ENCODE results near the gene PACRG. TPM values are rescaled to one million over a fixed set of nuclear protein-coding genes. Genes with fewer than 3 reads are reported as not detected.

PACRG gene
- total and polyA plus RNA-seq, 2 of the 8 experiments (the other 6 are each of a cell fraction or from before 2014, with no cell fraction given): 0.44 to 0.54 TPM

DNA sequence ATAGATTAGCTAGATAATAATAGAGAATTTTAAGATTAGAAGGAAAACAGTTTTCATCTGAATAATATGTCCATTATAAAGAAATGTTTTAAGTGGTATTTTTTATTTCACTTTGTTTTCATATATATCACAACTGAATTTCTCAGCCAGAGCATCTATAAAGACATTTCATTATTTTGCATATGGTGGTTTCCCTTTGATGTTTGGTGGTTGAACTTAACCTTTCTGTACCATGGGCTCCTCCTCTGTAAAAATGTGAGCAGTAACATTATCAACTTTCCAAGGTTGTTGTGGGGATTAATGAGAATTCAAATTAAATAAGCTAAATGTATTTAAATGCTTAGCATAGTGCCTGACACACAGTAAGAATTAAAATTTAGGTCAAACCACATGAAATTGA, 567.0 kb downstream of the PACRG start (continued):
- TF ChIP-seq, protein P1, sequence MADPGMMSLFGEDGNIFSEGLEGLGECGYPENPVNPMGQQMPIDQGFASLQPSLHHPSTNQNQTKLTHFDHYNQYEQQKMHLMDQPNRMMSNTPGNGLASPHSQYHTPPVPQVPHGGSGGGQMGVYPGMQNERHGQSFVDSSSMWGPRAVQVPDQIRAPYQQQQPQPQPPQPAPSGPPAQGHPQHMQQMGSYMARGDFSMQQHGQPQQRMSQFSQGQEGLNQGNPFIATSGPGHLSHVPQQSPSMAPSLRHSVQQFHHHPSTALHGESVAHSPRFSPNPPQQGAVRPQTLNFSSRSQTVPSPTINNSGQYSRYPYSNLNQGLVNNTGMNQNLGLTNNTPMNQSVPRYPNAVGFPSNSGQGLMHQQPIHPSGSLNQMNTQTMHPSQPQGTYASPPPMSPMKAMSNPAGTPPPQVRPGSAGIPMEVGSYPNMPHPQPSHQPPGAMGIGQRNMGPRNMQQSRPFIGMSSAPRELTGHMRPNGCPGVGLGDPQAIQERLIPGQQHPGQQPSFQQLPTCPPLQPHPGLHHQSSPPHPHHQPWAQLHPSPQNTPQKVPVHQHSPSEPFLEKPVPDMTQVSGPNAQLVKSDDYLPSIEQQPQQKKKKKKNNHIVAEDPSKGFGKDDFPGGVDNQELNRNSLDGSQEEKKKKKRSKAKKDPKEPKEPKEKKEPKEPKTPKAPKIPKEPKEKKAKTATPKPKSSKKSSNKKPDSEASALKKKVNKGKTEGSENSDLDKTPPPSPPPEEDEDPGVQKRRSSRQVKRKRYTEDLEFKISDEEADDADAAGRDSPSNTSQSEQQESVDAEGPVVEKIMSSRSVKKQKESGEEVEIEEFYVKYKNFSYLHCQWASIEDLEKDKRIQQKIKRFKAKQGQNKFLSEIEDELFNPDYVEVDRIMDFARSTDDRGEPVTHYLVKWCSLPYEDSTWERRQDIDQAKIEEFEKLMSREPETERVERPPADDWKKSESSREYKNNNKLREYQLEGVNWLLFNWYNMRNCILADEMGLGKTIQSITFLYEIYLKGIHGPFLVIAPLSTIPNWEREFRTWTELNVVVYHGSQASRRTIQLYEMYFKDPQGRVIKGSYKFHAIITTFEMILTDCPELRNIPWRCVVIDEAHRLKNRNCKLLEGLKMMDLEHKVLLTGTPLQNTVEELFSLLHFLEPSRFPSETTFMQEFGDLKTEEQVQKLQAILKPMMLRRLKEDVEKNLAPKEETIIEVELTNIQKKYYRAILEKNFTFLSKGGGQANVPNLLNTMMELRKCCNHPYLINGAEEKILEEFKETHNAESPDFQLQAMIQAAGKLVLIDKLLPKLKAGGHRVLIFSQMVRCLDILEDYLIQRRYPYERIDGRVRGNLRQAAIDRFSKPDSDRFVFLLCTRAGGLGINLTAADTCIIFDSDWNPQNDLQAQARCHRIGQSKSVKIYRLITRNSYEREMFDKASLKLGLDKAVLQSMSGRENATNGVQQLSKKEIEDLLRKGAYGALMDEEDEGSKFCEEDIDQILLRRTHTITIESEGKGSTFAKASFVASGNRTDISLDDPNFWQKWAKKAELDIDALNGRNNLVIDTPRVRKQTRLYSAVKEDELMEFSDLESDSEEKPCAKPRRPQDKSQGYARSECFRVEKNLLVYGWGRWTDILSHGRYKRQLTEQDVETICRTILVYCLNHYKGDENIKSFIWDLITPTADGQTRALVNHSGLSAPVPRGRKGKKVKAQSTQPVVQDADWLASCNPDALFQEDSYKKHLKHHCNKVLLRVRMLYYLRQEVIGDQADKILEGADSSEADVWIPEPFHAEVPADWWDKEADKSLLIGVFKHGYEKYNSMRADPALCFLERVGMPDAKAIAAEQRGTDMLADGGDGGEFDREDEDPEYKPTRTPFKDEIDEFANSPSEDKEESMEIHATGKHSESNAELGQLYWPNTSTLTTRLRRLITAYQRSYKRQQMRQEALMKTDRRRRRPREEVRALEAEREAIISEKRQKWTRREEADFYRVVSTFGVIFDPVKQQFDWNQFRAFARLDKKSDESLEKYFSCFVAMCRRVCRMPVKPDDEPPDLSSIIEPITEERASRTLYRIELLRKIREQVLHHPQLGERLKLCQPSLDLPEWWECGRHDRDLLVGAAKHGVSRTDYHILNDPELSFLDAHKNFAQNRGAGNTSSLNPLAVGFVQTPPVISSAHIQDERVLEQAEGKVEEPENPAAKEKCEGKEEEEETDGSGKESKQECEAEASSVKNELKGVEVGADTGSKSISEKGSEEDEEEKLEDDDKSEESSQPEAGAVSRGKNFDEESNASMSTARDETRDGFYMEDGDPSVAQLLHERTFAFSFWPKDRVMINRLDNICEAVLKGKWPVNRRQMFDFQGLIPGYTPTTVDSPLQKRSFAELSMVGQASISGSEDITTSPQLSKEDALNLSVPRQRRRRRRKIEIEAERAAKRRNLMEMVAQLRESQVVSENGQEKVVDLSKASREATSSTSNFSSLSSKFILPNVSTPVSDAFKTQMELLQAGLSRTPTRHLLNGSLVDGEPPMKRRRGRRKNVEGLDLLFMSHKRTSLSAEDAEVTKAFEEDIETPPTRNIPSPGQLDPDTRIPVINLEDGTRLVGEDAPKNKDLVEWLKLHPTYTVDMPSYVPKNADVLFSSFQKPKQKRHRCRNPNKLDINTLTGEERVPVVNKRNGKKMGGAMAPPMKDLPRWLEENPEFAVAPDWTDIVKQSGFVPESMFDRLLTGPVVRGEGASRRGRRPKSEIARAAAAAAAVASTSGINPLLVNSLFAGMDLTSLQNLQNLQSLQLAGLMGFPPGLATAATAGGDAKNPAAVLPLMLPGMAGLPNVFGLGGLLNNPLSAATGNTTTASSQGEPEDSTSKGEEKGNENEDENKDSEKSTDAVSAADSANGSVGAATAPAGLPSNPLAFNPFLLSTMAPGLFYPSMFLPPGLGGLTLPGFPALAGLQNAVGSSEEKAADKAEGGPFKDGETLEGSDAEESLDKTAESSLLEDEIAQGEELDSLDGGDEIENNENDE (IDR thresholded peaks at IDR 0.05; ENCODE audit: insufficient replicate concordance, low read length): no peak
- TF ChIP-seq YY1 (IDR thresholded peaks at IDR 0.05; ENCODE audit: low read depth, low read length): no peak
- TF ChIP-seq, protein P2, sequence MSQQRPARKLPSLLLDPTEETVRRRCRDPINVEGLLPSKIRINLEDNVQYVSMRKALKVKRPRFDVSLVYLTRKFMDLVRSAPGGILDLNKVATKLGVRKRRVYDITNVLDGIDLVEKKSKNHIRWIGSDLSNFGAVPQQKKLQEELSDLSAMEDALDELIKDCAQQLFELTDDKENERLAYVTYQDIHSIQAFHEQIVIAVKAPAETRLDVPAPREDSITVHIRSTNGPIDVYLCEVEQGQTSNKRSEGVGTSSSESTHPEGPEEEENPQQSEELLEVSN (IDR thresholded peaks at IDR 0.05): no peak
- no peak for TF ChIP-seq KDM5A (IDR thresholded peaks at IDR 0.05; ENCODE audit: low read length)
- TF ChIP-seq NANOG (IDR thresholded peaks at IDR 0.05; ENCODE audit: insufficient read depth, low read depth, low read length, poor library complexity, severe bottlenecking): no peak
- TF ChIP-seq CBX8 (IDR thresholded peaks at IDR 0.05; ENCODE audit: borderline replicate concordance, low read depth, low read length): no peak
- TF ChIP-seq POLR2A (IDR thresholded peaks at IDR 0.05; ENCODE audit: control extremely low read depth in 1 of 2, low read depth in 2 of 2, low read length in 2 of 2): no peak
- TF ChIP-seq JUN (IDR thresholded peaks at IDR 0.05; ENCODE audit: low read depth, low read length): no peak
